ENCODE data around the gene AUTS2. TPM values are rescaled to one million over a fixed set of nuclear protein-coding genes. Genes with fewer than 3 reads are reported as not detected.

Gene AUTS2
- total RNA-seq, 1 experiment from 2014 or later: 256 TPM

DNA sequence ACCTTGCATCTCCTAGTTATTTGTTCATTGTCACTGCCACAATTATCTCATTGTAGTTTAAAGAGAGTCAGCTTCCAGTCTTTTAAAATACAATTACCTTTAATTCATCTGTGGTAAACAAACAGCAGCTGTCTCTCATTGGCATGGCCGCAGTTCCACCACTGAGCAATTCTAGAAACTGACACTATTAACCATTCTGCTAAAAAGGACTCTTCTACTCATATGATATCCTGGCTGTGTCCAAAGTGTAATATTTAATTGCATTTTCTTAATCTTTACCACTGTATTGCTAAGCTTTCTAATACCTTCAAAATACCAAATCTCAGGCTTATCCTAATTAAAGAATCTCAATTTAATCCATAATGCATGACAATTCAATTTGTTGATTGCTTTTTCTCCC is 639.0 kb downstream of the AUTS2 start:
- no peak overlapping the region for H3K56ac ChIP-seq (ENCODE audit: insufficient read length, low read depth, low read length)
- TF ChIP-seq, protein P1, sequence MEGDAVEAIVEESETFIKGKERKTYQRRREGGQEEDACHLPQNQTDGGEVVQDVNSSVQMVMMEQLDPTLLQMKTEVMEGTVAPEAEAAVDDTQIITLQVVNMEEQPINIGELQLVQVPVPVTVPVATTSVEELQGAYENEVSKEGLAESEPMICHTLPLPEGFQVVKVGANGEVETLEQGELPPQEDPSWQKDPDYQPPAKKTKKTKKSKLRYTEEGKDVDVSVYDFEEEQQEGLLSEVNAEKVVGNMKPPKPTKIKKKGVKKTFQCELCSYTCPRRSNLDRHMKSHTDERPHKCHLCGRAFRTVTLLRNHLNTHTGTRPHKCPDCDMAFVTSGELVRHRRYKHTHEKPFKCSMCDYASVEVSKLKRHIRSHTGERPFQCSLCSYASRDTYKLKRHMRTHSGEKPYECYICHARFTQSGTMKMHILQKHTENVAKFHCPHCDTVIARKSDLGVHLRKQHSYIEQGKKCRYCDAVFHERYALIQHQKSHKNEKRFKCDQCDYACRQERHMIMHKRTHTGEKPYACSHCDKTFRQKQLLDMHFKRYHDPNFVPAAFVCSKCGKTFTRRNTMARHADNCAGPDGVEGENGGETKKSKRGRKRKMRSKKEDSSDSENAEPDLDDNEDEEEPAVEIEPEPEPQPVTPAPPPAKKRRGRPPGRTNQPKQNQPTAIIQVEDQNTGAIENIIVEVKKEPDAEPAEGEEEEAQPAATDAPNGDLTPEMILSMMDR (conservative IDR thresholded peaks at IDR 0.05): no peak
- H2BK12ac ChIP-seq (ENCODE audit: insufficient read length, low read depth, low read length): no peak overlapping the region
- no peaks in the 10 kb centered on the region for H3K9me3 ChIP-seq (ENCODE audit: control insufficient read depth, low read depth, low read length)
- H2AK5ac ChIP-seq (ENCODE audit: insufficient read length, low read length): no peak overlapping the region
- no peaks in the 10 kb centered on the region for H3K23me2 ChIP-seq (ENCODE audit: insufficient read length, low read depth, low read length, poor library complexity, severe bottlenecking)
- H4K91ac ChIP-seq (ENCODE audit: insufficient read length, low read depth, low read length): no peak overlapping the region
- no peak overlapping the region for H3K9ac ChIP-seq (ENCODE audit: extremely low read depth, insufficient read length, low read length)
- no peak overlapping the region for H2BK20ac ChIP-seq (ENCODE audit: low read depth, low read length, poor library complexity, severe bottlenecking)
- H3K4me1 ChIP-seq (ENCODE audit: insufficient read depth, low read length): peaks cover 6% of the 10 kb centered on the region; the same call in 1 of the 2 replicates
- no peak overlapping the region for H2AFZ ChIP-seq (ENCODE audit: low read length)
- no peak overlapping the region for H3K27ac ChIP-seq (ENCODE audit: insufficient read length, low read depth, low read length)
- no CpG with 5 or more reads among the region's 1 CpG for WGBS (ENCODE audit: extremely low coverage, insufficient read length, low lambda C conversion rate)
- H3K14ac ChIP-seq (ENCODE audit: insufficient read depth, low read length): no peak overlapping the region
- no peak overlapping the region for H4K8ac ChIP-seq (replicated peaks; ENCODE audit: insufficient read length, low read depth, low read length)
- Mint-ChIP-seq H3K27ac (no peak overlapping the region), H3K9me3 (no peaks in the 10 kb centered on the region; a peak in 1 of 5 replicates), H3K27me3 (ENCODE audit: low read depth) (no peaks in the 10 kb centered on the region), H3K4me3 (no peak overlapping the region), H3K4me1 (peaks cover 12 to 21% of the 10 kb centered on the region in 2 experiments), H3K36me3 (ENCODE audit: insufficient read depth in 1 of 3, low read depth in 3 of 3) (no peaks in the 10 kb centered on the region; a peak in 2 of 7 replicates)
- no peaks in the 10 kb centered on the region for H4K20me1 ChIP-seq (ENCODE audit: control insufficient read depth, insufficient read depth, insufficient read length)
- H2BK5ac ChIP-seq (ENCODE audit: insufficient read length, low read length): no peak overlapping the region
- DNase-seq: no peak
- H3K4me2 ChIP-seq (ENCODE audit: insufficient read depth, insufficient read length, low read length): no peak overlapping the region
- no peaks in the 10 kb centered on the region for H3K79me2 ChIP-seq (ENCODE audit: insufficient read depth, low read length)
- no peak overlapping the region for H3T11ph ChIP-seq (ENCODE audit: low read length)
- no peak overlapping the region for H3K23ac ChIP-seq (ENCODE audit: insufficient read length, low read depth, low read length)
- H2BK15ac ChIP-seq (ENCODE audit: low read depth, low read length): no peak overlapping the region
- no peaks in the 10 kb centered on the region for H3K79me1 ChIP-seq (ENCODE audit: insufficient read depth, low read depth, low read length, poor library complexity, severe bottlenecking)
- no peak overlapping the region for H3K4ac ChIP-seq (ENCODE audit: low read depth, low read length)
- H2BK120ac ChIP-seq (ENCODE audit: low read depth, low read length, poor library complexity, severe bottlenecking): no peak overlapping the region
- H3K18ac ChIP-seq (ENCODE audit: insufficient read length, low read depth, low read length): no peak overlapping the region
- H3K27me3 ChIP-seq (ENCODE audit: insufficient read depth, low read length): no peaks in the 10 kb centered on the region
- H4K5ac ChIP-seq (ENCODE audit: insufficient read length, low read depth, low read length): no peak overlapping the region

All from H9 (cell line).